GM19240 (cell line): ENCODE results near the gene HOXA10.

Source experiments
- DNase-seq: peaks from one replicate; pipeline ENCODE4 v3.0.0; 2011; ENCODE audit warnings: low spot score; ENCODE audit not compliant: insufficient read length

HOXA10 gene

DNA sequence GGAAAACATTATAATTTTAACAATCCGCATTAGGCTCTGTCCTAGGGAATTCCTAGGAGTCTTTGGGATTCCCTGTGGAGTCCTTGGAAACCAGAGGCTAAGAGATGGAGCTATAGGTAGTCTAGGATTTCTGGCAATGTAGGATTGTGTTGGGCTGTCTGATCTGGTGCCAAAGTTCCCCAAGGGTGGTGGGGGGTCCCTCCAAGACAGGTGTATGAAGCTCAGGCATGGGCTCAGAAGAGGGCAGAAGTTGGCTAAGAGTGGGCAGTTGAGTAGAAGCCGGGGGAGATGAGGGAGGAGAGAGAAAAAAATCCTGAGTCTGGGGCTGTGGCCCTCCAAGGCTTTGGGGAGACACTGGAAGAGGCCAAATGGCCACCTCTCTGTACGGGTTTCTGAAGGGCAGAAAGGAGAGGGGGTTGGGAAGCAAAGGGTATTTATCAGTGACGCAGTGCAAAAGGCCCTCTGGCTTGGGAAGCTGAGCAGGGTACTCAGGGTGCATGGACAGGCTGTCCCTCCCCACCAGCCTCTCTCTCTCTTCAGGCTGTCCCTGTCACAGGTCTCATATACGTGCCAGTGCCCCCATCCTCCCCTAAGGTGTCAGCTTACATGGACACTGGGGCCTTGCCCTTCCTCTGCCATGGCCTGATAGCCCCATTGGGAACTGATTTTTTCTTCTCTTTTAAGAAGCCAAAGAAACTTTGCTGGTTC is 27.5 kb downstream of the HOXA10 start:
- DNase-seq = no peak

DNA sequence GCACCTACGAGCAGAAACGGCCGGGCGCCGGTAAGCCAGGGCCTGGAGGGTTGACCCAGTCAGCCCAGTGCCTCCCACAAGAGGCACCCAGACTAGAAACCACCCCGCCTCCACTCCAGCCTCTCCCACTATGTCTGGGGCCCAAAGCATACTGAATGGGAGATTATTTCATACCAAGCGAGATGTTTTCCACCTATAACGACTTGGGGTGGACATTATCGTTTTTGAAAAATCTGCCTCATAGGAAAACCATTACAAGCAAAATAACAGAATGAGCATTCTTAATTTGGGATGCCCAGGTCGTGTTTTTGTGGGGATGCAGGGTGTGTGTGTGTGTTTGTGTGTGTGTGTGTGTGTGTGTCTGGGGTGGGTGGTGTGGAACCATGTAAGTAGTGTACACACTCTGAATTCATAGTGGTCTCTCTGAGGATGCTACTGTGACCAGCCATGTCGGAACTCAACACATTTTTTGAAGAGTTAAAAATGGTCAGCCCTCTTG is 28.2 kb downstream of the HOXA10 start:
- DNase-seq = no peak

DNA sequence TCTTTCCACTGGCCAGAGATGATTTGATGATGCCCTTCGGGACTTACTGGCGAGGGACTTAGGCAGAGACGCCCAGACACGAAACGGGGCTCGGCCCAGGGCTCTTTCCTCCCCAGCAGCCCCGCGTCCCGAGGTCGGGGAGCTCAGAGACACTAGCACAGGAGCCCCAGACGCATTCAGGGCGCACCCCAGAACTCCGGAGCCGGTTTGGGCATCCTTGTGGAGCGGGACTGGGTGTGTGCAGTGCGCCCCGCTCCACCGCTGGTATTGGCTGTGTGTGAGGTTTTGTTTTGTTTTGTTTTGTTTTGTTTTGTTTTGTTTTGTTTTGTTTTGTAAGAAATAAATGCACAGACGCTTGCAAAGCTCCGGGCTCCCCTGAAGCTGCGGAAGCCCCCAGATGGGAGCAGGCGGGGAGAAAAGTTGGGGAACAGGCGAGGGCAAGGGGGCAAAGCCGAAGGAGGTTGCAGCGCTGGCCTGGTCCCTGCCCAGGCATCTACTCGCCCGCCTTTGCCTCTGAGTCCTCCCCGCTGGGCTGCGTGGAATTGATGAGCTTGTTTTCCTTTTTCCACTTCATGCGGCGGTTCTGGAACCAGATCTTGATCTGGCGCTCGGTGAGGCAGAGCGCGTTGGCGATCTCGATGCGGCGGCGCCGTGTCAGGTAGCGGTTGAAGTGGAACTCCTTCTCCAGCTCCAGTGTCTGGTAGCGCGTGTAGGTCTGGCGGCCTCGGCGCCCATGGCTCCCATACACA is 28.8 kb downstream of the HOXA10 start:
- DNase-seq = no peak

DNA sequence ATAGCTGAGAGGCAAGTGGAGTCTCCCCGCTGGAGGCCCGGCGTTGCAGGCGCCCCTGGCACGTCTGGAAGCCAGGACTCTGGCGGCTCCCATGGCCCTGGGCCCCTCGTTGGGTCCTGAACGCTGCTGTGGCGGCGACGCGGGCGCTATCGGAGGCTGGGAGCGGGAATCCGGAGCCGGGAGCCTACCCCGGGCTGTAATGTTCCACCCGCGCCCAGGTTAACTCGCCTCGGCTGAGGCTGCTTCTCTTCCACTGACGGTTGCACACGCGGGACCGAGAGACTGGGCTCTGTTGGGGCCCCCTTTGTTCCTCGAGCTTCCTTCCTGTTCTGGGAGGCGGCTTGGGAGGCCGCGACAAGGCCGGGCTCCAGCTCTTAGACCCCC is 29.3 kb downstream of the HOXA10 start:
- DNase-seq = no peak

DNA sequence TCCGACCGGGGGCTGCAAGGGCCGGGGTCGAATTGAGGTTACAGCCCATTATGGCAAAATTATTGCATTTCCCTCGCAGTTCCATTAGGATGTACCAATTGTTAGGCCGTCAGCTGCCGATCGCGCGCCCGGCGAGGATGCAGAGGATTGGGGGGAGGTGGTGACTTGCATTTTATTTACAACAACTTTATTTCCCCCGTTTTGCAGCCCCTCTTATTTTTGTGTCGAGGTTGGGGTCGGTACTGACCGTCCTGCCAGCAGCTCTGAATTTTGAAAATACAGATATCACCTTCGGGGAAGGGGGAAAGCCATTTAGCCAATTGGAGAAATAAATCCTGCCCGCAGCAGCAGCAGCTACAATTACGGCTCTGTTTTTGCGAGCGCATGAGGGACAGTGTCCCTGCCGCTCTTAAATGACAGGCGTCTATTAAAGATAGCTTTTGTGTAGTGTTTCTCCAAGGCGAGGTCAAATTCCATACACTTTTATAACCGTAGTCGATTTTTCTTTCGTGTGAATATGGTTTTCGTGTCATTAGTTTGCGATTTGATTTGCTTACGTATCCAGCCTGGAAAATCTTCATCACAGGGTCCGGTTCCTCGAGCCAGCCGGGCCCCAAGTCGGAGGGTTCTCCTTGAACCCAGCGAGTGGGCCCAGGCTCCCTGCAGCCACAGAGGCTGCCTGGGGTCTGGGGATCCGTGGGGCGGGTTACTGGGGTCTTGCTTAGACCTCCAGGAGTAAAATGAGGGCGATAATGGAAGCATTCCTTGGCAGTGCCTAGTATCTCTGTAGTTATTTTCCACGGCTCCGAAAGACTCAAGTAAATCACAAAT is 30.0 kb downstream of the HOXA10 start:
- DNase-seq = no peak

DNA sequence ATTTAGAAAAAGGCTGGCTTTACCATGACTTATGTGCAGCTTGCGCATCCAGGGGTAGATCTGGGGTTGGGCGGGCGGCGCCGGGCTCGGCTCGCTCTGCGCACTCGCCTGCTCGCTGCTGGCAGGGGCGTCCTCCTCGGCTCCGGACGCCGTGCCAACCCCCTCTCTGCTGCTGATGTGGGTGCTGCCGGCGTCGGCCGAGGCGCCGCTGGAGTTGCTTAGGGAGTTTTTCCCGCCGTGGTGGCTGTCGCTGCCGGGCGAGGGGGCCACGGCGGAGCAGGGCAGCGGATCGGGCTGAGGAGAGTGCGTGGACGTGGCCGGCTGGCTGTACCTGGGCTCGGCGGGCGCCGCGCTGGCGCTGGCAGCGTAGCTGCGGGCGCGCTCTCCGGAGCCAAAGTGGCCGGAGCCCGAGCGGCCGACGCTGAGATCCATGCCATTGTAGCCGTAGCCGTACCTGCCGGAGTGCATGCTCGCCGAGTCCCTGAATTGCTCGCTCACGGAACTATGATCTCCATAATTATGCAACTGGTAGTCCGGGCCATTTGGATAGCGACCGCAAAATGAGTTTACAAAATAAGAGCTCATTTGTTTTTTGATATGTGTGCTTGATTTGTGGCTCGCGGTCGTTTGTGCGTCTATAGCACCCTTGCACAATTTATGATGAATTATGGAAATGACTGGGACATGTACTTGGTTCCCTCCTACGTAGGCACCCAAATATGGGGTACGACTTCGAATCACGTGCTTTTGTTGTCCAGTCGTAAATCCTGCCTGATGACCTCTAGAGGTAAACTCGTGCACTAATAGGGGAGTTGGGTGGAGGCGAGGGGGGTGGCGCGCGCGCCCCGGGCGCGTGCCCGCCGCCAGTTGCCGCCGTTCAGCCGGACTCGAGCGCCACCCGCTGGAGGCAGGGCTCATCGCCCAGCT is 30.8 kb downstream of the HOXA10 start, which contains the start of gene HOXA5:
Gene HOXA5, minus strand, starts transcription at position 659 of the 927 bp plus-strand sequence. Its CDS starts 74 bp downstream, at position 585.
- DNase-seq = no peak

DNA sequence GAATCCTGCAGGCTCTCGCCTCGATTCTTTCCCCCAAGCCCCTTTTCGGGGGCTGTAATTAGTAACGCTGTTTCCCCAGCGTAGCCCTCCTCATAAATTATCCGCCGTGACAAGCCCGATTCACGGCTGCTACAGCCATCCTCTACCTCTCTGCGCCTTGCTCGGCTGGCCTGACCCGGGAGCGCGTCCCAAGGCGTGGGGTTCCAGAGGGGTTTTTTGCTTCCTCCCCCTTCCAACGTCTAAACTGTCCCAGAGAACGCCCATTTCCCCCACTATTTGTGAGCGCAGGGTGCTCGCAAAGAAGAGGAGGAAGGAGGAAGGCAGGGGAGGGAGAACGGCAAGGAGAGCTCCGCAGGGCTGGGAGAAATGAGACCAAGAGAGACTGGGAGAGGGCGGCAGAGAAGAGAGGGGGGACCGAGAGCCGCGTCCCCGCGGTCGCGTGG is 31.5 kb downstream of the HOXA10 start:
- no peak for DNase-seq

DNA sequence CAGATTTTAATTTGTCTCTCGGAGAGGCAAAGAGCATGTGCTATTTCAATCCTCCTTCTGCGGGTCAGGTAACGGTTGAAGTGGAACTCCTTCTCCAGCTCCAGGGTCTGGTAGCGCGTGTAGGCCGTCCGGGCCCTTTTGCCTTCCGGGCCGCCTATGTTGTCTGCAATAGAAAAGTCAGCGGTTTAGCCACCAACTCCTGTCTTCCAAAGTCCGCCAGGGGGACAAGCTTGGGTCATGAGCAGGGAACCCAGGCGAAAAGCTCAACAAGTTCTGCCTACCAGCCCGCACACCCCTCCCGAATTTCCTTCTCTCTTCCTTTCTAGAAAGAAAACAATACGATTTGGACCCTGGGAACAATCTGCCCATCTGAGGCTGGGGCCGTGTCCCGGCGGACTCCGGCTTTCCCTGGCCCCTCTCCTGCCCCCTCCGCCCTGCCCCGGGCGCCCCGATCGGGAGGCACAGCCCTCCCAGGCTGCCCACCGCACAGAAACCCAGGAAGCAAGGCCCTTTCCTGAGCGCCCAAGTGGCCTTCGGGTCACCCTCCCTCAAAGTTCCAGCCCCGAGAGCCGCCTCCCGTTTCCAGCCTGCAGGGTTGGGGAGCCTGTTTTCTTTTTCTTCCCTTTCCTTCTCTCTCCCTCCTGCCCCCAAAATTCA is 32.1 kb downstream of the HOXA10 start:
- DNase-seq = no peak

DNA sequence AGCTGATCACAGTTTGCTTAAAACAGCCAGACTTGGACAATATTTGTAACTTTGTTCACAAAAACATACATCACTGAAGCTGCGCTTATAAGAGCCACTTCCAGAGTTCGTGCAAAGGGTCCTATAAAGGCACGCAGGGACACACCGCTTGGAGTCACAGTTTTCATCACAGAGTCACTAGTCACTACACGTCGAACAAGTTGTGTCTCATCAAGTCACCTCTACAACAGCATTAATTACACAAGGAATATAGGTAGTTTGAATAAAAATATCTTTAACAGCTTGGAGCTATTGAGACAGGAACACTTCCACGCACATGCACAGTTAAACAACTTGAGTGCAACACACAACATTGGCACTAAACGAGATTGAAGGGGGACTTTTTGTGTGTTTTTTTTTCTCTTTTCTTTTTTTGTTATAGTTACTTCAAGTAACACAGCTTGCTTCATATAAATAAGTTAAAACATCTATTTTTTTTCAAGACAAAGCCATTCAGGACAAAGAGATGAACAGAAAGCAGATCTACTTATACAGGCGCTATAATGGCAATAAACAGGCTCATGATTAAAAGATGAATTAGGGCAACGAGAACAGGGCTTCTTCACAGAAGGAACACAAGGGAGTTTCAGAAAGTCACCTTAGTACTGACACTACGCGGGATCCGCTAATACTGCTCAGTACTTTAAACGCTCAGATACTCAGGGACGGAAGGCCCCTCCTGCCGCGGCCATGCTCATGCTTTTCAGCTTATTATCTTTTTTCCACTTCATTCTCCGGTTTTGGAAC is 32.8 kb downstream of the HOXA10 start:
- DNase-seq = no peak

DNA sequence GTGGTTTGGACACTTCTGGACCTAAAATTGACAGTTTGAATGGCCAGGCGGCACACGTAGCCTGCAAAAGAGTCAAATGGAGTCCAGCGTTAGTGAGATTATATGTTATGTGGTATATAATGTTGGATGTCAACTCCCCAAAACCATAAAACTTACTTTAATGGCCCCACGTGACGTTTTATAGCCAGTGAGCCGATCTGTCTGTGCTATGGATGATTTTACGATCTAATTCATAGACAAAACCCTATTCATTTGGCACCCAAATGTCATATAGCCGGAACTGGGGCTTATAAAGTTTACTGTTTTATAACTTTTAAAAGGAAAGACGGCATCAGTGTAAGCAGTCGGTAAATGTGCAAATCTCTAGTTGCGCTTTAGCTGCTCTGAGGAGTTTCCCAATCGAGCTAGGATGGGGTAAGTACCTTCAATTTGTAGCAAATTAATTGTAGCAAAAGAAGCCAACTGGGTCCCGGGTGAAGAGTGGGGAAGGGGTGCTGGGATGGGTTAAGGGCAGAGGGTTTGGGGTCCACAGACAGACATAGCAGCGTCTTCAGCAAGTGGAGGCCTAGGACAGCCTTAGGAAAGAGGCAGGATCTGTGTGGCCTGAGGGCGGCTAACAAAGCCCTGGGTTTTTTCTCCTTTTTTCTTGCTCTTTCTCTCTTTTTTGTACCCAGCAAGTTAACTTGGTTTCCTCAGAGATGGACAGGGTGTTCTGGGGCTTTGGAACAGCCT is 33.8 kb downstream of the HOXA10 start:
- DNase-seq = no peak

DNA sequence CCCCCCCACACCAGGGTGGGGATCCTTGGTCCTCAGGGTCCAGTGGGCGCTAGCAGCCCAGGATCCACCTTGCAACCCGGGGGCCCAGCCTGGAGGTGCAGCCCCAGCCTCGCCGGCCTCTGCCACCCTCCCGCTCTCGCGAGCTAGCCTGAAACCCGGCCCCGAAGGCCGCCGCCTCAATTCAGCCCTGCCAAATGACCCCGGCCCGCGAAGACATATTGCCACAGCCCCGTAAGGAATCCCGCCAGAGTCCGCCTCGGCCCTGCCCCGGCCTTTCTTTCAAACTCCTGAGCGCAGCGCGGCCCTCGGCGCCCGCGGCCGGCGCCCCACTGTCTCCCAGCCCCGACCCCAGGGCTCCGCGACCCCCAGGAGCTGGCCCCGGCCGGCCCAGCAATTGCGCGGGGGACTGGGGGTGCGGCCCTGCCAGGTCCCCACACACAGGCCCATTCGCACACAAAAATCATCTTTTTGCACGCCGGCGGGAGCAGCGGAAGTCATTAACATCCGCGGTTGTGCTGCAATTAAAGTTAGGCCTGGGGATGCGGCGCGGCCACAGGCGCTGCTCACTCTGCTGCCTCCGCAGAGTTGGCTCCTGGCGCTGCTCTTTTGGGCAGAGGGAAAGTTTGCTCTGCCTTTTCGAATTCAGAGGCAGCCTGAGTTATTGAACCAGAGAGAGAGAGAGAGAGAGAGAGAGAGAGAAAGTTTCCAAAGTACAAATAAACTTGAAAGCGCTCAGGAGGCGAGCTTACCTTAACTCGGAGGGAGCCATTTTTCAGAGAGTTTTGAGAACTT is 34.6 kb downstream of the HOXA10 start:
- no peak for DNase-seq

DNA sequence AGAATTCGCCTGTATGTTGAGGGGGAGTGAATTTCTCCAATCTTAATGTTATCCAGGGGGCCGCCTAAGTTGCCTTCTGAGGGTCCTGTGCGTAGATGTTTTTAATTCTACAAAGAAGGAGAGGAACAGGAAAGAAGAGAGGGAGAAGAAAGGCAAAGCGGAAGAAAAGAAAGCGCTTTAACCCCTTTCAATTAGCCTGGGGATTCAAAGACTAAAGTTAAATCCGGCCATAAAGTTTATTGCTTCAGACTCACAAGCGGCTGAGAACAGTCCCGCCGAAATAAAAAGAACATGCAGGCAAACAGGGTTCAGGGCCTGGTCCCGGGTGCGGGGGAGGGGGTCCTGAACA is 35.2 kb downstream of the HOXA10 start:
- DNase-seq = no peak

DNA sequence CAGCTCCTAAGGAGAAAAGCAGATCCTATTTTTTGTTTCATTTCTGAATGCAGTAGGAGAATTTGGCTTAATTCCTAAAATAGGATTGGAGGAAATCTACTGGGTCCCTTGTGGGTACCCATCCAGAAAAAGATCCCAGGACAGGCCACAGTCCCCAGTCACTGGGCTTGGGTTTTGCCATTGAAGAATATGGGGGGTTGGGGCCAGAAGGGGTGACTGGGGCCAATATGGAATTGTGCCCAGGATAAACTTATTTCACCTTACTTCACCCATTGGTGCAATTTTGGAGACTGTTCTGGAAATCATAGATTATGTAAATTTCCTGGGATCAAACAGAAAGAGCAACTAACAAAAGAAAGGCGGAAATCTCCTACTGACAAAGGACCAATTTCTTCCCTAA is 35.6 kb downstream of the HOXA10 start:
- DNase-seq = no peak

DNA sequence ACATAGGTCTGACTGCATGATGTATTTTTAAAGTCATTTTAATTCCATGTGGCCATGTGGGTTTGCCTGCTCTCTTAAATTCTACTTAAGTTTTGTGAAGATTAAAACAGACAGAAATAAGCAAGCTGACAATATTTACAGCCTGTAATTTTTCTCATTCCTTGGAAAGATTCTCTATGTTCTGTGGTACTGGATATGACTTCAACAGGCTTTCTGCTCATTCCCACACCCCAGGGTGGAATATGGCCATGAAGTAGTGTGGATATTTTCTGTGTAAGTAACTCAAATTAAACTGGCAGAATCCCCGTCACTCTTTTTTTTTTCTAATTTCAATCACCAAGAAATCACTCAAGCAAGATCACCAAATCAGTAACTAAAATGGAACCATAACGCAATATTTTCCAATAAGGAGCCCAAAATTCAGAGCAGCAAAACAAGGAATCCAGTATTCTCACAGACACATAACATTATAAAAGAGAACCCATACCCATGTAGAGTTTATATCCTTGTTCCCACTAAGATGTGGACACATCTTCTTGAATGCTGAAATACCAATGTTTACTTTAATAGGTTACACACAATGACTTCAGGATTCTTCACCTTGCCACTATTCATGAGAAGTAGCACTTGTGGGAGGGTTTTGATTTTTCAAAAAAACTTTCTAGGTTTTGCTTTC is 36.3 kb downstream of the HOXA10 start:
- DNase-seq = no peak

DNA sequence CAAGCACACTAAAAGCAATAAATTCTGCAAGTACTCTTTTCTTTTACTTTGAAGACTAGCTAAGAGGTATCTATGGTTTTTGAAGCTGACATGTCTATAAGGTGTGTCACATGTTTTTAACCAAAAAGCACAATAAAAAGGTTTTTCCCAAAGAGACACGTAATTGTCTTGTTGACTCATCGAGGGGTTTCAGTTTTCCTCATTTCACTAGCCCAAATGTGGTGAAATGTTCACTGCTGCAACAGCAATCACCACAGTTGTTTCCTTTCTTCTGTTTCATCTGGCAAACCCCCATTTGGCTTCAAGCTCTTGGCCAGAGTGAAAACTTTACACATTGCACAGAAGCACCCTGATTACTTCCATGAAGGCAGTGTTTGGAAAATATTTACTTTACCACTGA is 39.7 kb downstream of the HOXA10 start:
- DNase-seq = no peak

DNA sequence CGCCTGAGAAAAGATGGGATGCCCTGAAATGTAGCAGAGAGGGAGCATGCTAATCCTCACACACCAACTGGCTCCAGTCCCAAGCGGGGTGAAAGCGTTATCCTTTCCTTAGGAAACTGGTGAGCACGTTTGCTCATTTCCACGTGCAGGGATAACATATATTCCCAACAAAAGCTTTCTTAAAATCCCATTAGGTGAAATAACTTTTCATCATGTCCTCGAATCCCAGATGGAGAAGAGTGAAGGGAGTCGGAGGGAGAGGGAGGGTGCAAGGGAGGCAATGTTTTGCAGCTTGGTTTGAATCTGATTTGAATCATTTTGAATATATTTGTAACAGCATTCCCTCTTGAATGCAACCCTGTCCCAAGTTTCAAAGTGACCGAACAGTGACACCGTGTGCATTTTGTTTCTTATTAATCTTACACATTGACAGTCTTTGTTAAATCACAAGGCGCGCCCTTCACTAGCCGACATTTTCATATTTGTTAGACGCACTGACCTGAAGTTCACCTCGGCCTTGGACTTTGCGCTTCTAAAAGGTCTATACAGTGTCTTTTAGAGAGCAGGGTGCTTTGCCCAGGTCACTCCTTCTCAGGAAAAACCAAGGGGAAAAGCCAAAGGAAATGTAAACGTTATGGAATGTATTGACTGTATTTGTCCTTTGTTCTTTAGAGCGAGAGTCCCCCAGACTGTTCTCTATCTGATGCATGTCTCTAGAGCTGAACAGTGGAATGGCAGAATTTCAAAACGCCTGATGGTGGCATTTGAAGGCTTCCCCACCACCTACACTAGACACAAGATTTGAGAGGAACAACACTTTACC is 40.5 kb downstream of the HOXA10 start:
- DNase-seq = no peak

DNA sequence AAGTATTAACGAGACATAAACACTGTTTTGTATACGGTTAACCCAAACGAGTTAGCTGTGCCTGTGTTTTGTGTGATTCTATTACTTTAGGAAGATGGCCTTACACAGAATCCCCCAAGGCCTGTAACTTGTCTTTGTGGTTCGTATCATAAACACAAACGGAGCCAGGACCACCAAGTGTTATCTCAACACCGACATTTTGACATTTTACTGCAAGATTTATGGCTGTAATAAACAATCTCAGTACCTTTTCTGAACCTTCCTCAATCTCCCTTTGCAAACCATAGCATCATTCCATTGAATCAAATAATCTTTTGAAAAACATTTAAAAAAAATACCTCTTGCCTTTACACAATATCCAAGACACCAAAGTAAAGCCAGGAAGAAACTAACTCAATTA is 41.1 kb downstream of the HOXA10 start:
- DNase-seq = no peak
